Jurkat, Clone E6-1 (cell line): Measurements from ENCODE around the gene HOXD3.

Experiments
- DNase-seq: peaks from one replicate; pipeline ENCODE4 v3.0.0-alpha.2; 2011; ENCODE audit warnings: low read depth, low spot score
- H3K4me3 ChIP-seq: 2 replicates; pipeline ENCODE4 v1.5.1; 2011; ENCODE audit warnings: mild to moderate bottlenecking, low read length, control low read depth, moderate library complexity

HOXD3 gene

GRCh38 chr2:176130957-176131847 lies 25.9 kb upstream of the HOXD3 start:
- no peak for DNase-seq
- H3K4me3 ChIP-seq: peak overlapping the region; percentile 22; the same call in 1 of the 2 replicates

GRCh38 chr2:176131848-176132158 lies 25.3 kb upstream of the HOXD3 start:
- 0 out of 2 replicates have a peak overlapping the region, but pooled peaks have one; percentile 5 for H3K4me3 ChIP-seq
- DNase-seq: no peak

GRCh38 chr2:176132205-176133171 lies 24.6 kb upstream of the HOXD3 start:
- H3K4me3 ChIP-seq: peak overlapping the region; percentile 5; the same call in 1 of the 2 replicates
- peak; percentile 28 for DNase-seq

- no peak for DNase-seq
- H3K4me3 ChIP-seq: no peak overlapping the region
Measured at GRCh38 chr2:176133389-176133788, 23.7 kb upstream of the HOXD3 start.

GRCh38 chr2:176134035-176134434 lies 23.1 kb upstream of the HOXD3 start:
- no peak for DNase-seq
- no peak overlapping the region for H3K4me3 ChIP-seq

- no peak for DNase-seq
- no peak overlapping the region for H3K4me3 ChIP-seq
Measured at GRCh38 chr2:176135035-176135440, 22.1 kb upstream of the HOXD3 start.

- H3K4me3 ChIP-seq: no peak overlapping the region
- DNase-seq: no peak
Measured at GRCh38 chr2:176136374-176137251, 20.5 kb upstream of the HOXD3 start.

- H3K4me3 ChIP-seq: no peak overlapping the region
- DNase-seq: no peak
Measured at GRCh38 chr2:176137252-176137580, 19.9 kb upstream of the HOXD3 start.

- no peak overlapping the region for H3K4me3 ChIP-seq
- DNase-seq: no peak
Measured at GRCh38 chr2:176137906-176138305, 19.2 kb upstream of the HOXD3 start.

GRCh38 chr2:176138526-176138922 lies 18.6 kb upstream of the HOXD3 start:
- no peak overlapping the region for H3K4me3 ChIP-seq
- DNase-seq: no peak

GRCh38 chr2:176138923-176139660 lies 18.0 kb upstream of the HOXD3 start:
- no peak overlapping the region for H3K4me3 ChIP-seq

GRCh38 chr2:176139661-176140512 lies 17.2 kb upstream of the HOXD3 start:
- DNase-seq: no peak
- H3K4me3 ChIP-seq: peak overlapping the region; percentile 49

More at GRCh38 chr2:176138923-176139660, 18.0 kb upstream of the HOXD3 start:
- DNase-seq: no peak

- H3K4me3 ChIP-seq: peak overlapping the region; percentile 49
- peak; percentile 80 for DNase-seq
Measured at GRCh38 chr2:176140513-176141317, 16.4 kb upstream of the HOXD3 start.

GRCh38 chr2:176142281-176142680 lies 14.8 kb upstream of the HOXD3 start:
- no peak overlapping the region for H3K4me3 ChIP-seq
- no peak for DNase-seq

GRCh38 chr2:176145085-176145969 lies 11.8 kb upstream of the HOXD3 start:
- no peak for DNase-seq
- H3K4me3 ChIP-seq: no peak overlapping the region

GRCh38 chr2:176146101-176146500 lies 11.0 kb upstream of the HOXD3 start:
- H3K4me3 ChIP-seq: no peak overlapping the region
- DNase-seq: no peak
